GM19452 (cell line): ENCODE results near the gene ERGIC1.

ENCODE experiments used
- ATAC-seq: cut with Tn5 transposase; IDR thresholded peaks from one replicate; pipeline ENCODE4 v1.9.1; 2021; ENCODE audit not compliant: unreplicated experiment

The ERGIC1 gene

GRCh38 chr5:172898843-172899369 is 64.9 kb downstream of the ERGIC1 start:
- ATAC-seq: no peak

GRCh38 chr5:172899436-172899835 is 65.4 kb downstream of the ERGIC1 start:
- no peak for ATAC-seq

GRCh38 chr5:172901012-172901780 is 67.1 kb downstream of the ERGIC1 start:
- ATAC-seq: no peak

GRCh38 chr5:172901788-172902496 is 67.9 kb downstream of the ERGIC1 start:
- no peak for ATAC-seq

- no peak for ATAC-seq
Observed at GRCh38 chr5:172902497-172903472, 68.7 kb downstream of the ERGIC1 start.

- no peak for ATAC-seq
Observed at GRCh38 chr5:172903790-172904189, 69.7 kb downstream of the ERGIC1 start.

GRCh38 chr5:172904312-172904642 is 70.2 kb downstream of the ERGIC1 start:
- ATAC-seq: no peak

GRCh38 chr5:172904643-172905345 is 70.7 kb downstream of the ERGIC1 start:
- ATAC-seq: no peak

- no peak for ATAC-seq
Observed at GRCh38 chr5:172905346-172906140, 71.5 kb downstream of the ERGIC1 start.

GRCh38 chr5:172906436-172906835 is 72.4 kb downstream of the ERGIC1 start:
- no peak for ATAC-seq

- ATAC-seq: no peak
Observed at GRCh38 chr5:172906888-172907287, 72.8 kb downstream of the ERGIC1 start.

GRCh38 chr5:172907657-172908056 is 73.6 kb downstream of the ERGIC1 start:
- no peak for ATAC-seq

- ATAC-seq: no peak
Observed at GRCh38 chr5:172908662-172909061, 74.6 kb downstream of the ERGIC1 start.

- ATAC-seq: peak; percentile 63
Observed at GRCh38 chr5:172909931-172910502, 76.0 kb downstream of the ERGIC1 start.

GRCh38 chr5:172910828-172911627 is 77.0 kb downstream of the ERGIC1 start:
- ATAC-seq: peak; percentile 35

- no peak for ATAC-seq
Observed at GRCh38 chr5:172911628-172911880, 77.5 kb downstream of the ERGIC1 start.

- ATAC-seq: no peak
Observed at GRCh38 chr5:172911976-172912375, 77.9 kb downstream of the ERGIC1 start.

GRCh38 chr5:172913117-172913850 is 79.2 kb downstream of the ERGIC1 start:
- no peak for ATAC-seq
